CD8-positive, alpha-beta memory T cell (primary cell): ENCODE measurements around the gene CEACAM21. TPM values are rescaled to one million over a fixed set of nuclear protein-coding genes. Genes with fewer than 3 reads are reported as not detected.

Experiments
- CTCF ChIA-PET: fragments of 350-600 bp; sonication (Branson Sonifier 250); formaldehyde crosslinking; loops from one replicate; lab custom pipeline; 2021; ENCODE audit warnings: antibody characterized with exemption; lab: Charles Lee
- POLR2A ChIA-PET: fragments of 350-600 bp; sonication (Branson Sonifier 250); formaldehyde crosslinking; loops from one replicate; lab custom pipeline; 2021; ENCODE audit warnings: antibody characterized with exemption; lab: Charles Lee
- DNase-seq, 5 donors: peaks; one replicate each; pipeline versions ENCODE4 v3.0.0 to v3.0.0-alpha.2; 2020 to 2022; ENCODE audit warnings: mixed read lengths in 1 of 5
- H3K27ac ChIP-seq: one replicate; pipeline ENCODE4 v1.7.0; 2013; ENCODE audit warnings: low read depth, mild to moderate bottlenecking, low read length, moderate library complexity
- H3K27me3 ChIP-seq: 2 replicates; pipeline ENCODE4 v1.7.0; 2013; ENCODE audit warnings: low read length, mild to moderate bottlenecking; ENCODE audit not compliant: insufficient read depth, poor library complexity, severe bottlenecking
- H3K36me3 ChIP-seq: 2 replicates; pipeline ENCODE4 v1.7.0; 2013; ENCODE audit warnings: mild to moderate bottlenecking, low read length, moderate library complexity; ENCODE audit not compliant: insufficient read depth
- H3K4me1 ChIP-seq: 2 replicates; pipeline ENCODE4 v1.7.0; 2013; ENCODE audit warnings: mild to moderate bottlenecking, low read length, moderate library complexity; ENCODE audit not compliant: insufficient read depth
- H3K4me3 ChIP-seq: 2 replicates; pipeline ENCODE4 v1.7.0; 2013; ENCODE audit warnings: mild to moderate bottlenecking, low read length
- H3K9me3 ChIP-seq: 2 replicates; pipeline ENCODE4 v1.7.0; 2013; ENCODE audit warnings: mild to moderate bottlenecking, low read length
- H3K27ac Mint-ChIP-seq, 8 donors: one replicate each; pipeline ENCODE4 v1.8.0; 2020 to 2021; ENCODE audit warnings: mixed read lengths in 8 of 8, mild to moderate bottlenecking in 6 of 8, inconsistent platforms in 3 of 8, moderate library complexity in 3 of 8
- H3K27me3 Mint-ChIP-seq, 2 donors: one replicate each; pipeline ENCODE4 v1.8.0; 2020 to 2021; ENCODE audit warnings: mixed read lengths in 2 of 2, mild to moderate bottlenecking in 1 of 2, moderate library complexity in 1 of 2
- H3K36me3 Mint-ChIP-seq, 3 donors: one replicate each; pipeline ENCODE4 v1.8.0; 2020 to 2021; ENCODE audit warnings: mixed read lengths in 3 of 3, inconsistent platforms in 1 of 3, mild to moderate bottlenecking in 1 of 3
- H3K4me1 Mint-ChIP-seq, 3 donors: one replicate each; pipeline ENCODE4 v1.8.0; 2020 to 2021; ENCODE audit warnings: mixed read lengths in 3 of 3, inconsistent platforms in 1 of 3, mild to moderate bottlenecking in 1 of 3
- H3K4me3 Mint-ChIP-seq, 7 donors: one replicate each; pipeline ENCODE4 v1.8.0; 2020 to 2021; ENCODE audit warnings: mixed read lengths in 7 of 7, mild to moderate bottlenecking in 6 of 7, moderate library complexity in 4 of 7, inconsistent platforms in 2 of 7
- H3K9me3 Mint-ChIP-seq, 5 donors: one replicate each; pipeline ENCODE4 v1.8.0; 2020 to 2022; ENCODE audit warnings: mixed read lengths in 5 of 5, mild to moderate bottlenecking in 3 of 5, moderate library complexity in 2 of 5, inconsistent platforms in 1 of 5
- polyA plus RNA-seq: library from polyadenylated mRNA; unstranded; fragments of 300-500 nt; fragmentation: Illumina TruSeq; gene quantifications from one replicate; pipeline ENCODE4 v1.2.3, GENCODE V29; 2021
- total RNA-seq, 2 experiments: library from RNA; stranded (reverse); gene quantifications; one replicate each; pipeline ENCODE4 v1.2.3, GENCODE V29; 2021

The CEACAM21 gene
- total and polyA plus RNA-seq, 3 experiments from 2014 or later, result 26.8 to 46.6 (median 29.2) TPM

DNA sequence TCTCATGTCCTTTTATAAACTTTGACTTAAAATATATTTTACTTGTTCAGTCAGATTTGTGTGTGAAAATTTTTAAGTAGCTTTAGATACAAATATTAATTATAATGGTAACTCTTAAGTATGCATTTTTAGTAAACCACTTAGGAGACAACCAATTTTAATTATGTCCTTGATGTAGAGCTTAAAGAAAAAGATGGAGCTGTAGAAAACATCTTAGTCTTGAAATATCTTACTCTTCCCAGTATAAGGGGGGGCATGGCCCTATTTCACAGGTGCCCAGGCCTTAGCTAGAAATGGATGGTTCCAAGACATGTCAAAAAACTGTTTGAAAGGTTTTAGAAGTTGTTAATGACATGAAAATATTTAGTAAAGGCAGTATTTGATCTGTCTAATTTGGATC lies 43.4 kb upstream of the CEACAM21 start:
- Histone ChIP-seq H3K27me3 (no peaks in the 10 kb centered on the region), H3K4me3 (no peak overlapping the region), H3K4me1 (peaks cover 51% of the 10 kb centered on the region), H3K9me3 (no peaks in the 10 kb centered on the region), H3K27ac (no peak overlapping the region), H3K36me3 (no peaks in the 10 kb centered on the region)
- POLR2A ChIA-PET, result interaction anchor here (0.6 to 1.1 kb wide), 2 partner anchors 169 to 351 kb away, joined by 3 to 7 read pairs; partner anchors contain the start of gene B9D2
- Mint-ChIP-seq H3K27me3 (peaks cover under 1 to 1% of the 10 kb centered on the region in 2 donors), H3K36me3 (no peaks in the 10 kb centered on the region), H3K4me1 (peaks cover 53 to 64% (median 61%) of the 10 kb centered on the region in 3 donors), H3K9me3 (peaks cover 0 to 2% (median 2%) of the 10 kb centered on the region in 5 donors), H3K27ac (no peak overlapping the region), H3K4me3 (no peak overlapping the region)
- DNase-seq, result no peak
- CTCF ChIA-PET, result interaction anchor here (0.9 to 2.7 kb wide), 9 partner anchors 10 to 82 kb away, joined by 3 to 17 read pairs (median 4); no protein-coding TSS in a partner anchor

GRCh38 chr19:41533671-41534215 lies 42.2 kb upstream of the CEACAM21 start:
- peaks cover 51% of the 10 kb centered on the region for H3K4me1 ChIP-seq
- no peaks in the 10 kb centered on the region for H3K36me3 ChIP-seq
- DNase-seq, result no peak
- ChIA-PET CTCF (interaction anchor here (0.7 to 2.7 kb wide), 5 partner anchors 12 to 85 kb away, joined by 3 to 15 read pairs (median 3); no protein-coding TSS in a partner anchor), POLR2A (no interaction called here)
- Mint-ChIP-seq H3K36me3 (no peaks in the 10 kb centered on the region), H3K27ac (peak overlapping the region in 6 of 8 donors; percentile 15 to 85 (median 76)), H3K27me3 (peaks cover 0 to 1% of the 10 kb centered on the region in 2 donors), H3K4me3 (peak overlapping the region in 1 of 7 donors; percentile 6), H3K4me1 (peaks cover 53 to 64% (median 61%) of the 10 kb centered on the region in 3 donors), H3K9me3 (peaks cover 0 to 2% (median 2%) of the 10 kb centered on the region in 5 donors)
- H3K27ac ChIP-seq, result no peak overlapping the region
- no peaks in the 10 kb centered on the region for H3K9me3 ChIP-seq
- no peaks in the 10 kb centered on the region for H3K27me3 ChIP-seq
- H3K4me3 ChIP-seq, result no peak overlapping the region

DNA sequence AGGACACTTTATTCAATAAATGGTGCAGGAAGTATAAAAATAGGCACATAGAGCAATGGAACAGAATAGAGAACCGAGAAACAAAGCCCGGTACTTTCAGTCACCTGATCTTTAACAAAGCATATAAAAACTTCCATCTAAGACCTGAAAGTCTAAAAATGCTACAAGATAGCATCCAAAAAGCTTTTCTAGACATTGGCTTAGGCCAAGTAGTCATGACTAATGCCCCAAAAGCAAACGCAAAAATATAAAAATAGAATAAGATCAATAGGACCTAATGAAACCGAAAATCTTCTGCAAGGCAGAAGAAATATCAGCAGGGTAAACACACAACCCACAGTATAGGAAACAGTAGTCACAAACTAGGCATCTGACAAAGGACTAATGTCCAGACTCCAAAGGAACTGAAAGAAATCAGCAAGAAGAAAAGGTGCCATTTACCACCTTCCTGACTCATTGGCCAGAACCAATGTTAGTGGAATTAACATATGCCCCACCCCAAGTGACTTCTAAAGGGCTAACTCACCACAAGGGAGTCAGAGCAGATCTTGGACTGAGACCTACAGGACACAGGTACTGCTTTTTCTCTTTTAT lies 40.8 kb upstream of the CEACAM21 start:
- H3K27me3 ChIP-seq, result no peaks in the 10 kb centered on the region
- Mint-ChIP-seq H3K27me3 (peaks cover 0 to 1% of the 10 kb centered on the region in 2 donors), H3K4me1 (peaks cover 42 to 50% (median 47%) of the 10 kb centered on the region in 3 donors), H3K9me3 (peaks cover 0 to 2% (median 2%) of the 10 kb centered on the region in 5 donors), H3K4me3 (peak overlapping the region; percentile 14 to 77 (median 70)), H3K27ac (peak overlapping the region in 6 of 8 donors; percentile 57 to 84 (median 71)), H3K36me3 (no peaks in the 10 kb centered on the region)
- no peaks in the 10 kb centered on the region for H3K9me3 ChIP-seq
- DNase-seq, result no peak
- peaks cover 46% of the 10 kb centered on the region for H3K4me1 ChIP-seq
- no peaks in the 10 kb centered on the region for H3K36me3 ChIP-seq
- peak overlapping the region; percentile 21 for H3K4me3 ChIP-seq
- ChIA-PET POLR2A (no interaction called here), CTCF (interaction anchor here (0.9 to 15.7 kb wide), 3 partner anchors 28 to 85 kb away, joined by 3 to 136 read pairs (median 4); no protein-coding TSS in a partner anchor)
- H3K27ac ChIP-seq, result no peak overlapping the region

GRCh38 chr19:41537789-41538188 lies 38.2 kb upstream of the CEACAM21 start:
- H3K4me3 ChIP-seq, result no peak overlapping the region
- H3K4me3 Mint-ChIP-seq, result no peak overlapping the region
- no peak overlapping the region for H3K27ac Mint-ChIP-seq
- no peak overlapping the region for H3K27ac ChIP-seq
- peaks cover 28 to 38% (median 33%) of the 10 kb centered on the region in 3 donors for H3K4me1 Mint-ChIP-seq
- H3K27me3 Mint-ChIP-seq, result no peaks in the 10 kb centered on the region
- ChIA-PET POLR2A (no interaction called here), CTCF (interaction anchor here (0.8 to 15.7 kb wide), 5 partner anchors 12 to 88 kb away, joined by 3 to 180 read pairs (median 12); no protein-coding TSS in a partner anchor)
- H3K27me3 ChIP-seq, result no peaks in the 10 kb centered on the region
- H3K36me3 Mint-ChIP-seq, result no peaks in the 10 kb centered on the region
- no peak for DNase-seq
- peaks cover 0 to 2% (median 0%) of the 10 kb centered on the region in 5 donors for H3K9me3 Mint-ChIP-seq
- no peaks in the 10 kb centered on the region for H3K36me3 ChIP-seq
- no peaks in the 10 kb centered on the region for H3K9me3 ChIP-seq
- H3K4me1 ChIP-seq, result peaks cover 35% of the 10 kb centered on the region

DNA sequence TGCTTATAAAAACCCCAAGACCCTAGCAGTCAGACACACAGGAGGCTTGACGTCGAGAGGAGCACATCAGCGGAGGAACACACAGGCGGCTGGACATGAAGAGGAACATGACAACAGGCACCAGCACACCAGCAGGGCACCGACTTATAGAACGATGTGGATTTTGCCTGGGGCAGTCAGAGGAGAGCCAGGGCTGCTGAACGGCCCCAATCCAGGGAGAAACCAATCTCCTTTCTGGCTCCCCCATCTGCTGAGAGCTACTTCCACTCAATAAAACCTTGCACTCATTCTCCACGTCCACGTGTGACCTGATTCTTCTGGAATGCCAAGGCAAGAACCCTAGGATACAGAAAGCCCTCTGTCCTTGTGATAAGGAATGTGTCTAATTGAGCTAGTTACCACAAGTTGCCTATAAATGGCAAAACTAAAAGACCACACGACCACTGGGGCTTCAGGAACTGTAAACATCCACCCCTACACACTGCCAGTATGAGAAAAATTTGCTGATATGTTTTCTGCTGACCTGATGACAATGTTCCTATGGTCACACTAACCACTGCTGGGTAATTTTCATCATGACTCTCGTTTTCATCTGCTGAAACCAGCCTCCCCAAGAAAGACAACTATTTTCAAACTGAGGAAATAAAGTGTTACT lies 35.8 kb upstream of the CEACAM21 start:
- Mint-ChIP-seq H3K27me3 (no peaks in the 10 kb centered on the region), H3K36me3 (no peaks in the 10 kb centered on the region), H3K27ac (no peak overlapping the region), H3K9me3 (no peaks in the 10 kb centered on the region), H3K4me1 (peaks cover 24 to 37% (median 35%) of the 10 kb centered on the region in 3 donors), H3K4me3 (no peak overlapping the region)
- H3K27ac ChIP-seq, result no peak overlapping the region
- no peaks in the 10 kb centered on the region for H3K9me3 ChIP-seq
- H3K36me3 ChIP-seq, result no peaks in the 10 kb centered on the region
- no peak overlapping the region for H3K4me3 ChIP-seq
- POLR2A ChIA-PET, result no interaction called here
- CTCF ChIA-PET, result interaction anchor here (0.9 to 15.7 kb wide), 3 partner anchors 19 to 92 kb away, joined by 5 to 180 read pairs (median 136); no protein-coding TSS in a partner anchor
- H3K27me3 ChIP-seq, result no peaks in the 10 kb centered on the region
- H3K4me1 ChIP-seq, result peaks cover 31% of the 10 kb centered on the region
- no peak for DNase-seq

DNA sequence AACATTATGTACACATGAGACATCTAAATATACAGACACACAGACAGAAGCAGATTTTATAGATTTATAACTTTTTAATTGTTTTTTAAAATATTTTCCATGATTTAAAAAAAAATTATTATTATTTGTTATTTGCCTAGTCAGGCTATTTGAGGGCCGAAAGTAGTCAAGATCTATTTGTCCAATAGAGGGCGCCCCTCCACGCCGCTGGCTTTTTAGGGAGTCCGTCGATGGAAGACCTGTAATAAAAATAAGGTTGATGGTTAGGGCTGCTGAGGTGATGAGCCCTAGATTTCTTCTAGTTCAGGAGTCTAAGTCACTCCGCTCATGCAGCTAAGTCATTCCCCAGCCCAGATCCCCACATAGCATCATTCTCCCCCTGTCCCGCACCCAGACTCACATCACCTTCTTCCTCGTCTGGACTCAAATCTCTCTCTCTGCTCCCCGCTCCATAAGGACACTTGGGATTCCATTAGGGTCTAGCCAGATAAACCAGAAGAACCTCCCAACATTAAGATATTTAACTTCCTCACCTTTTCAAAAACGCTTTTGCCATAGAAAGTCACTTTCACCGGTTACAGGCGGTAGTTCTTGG lies 33.9 kb upstream of the CEACAM21 start:
- H3K4me1 ChIP-seq, result peaks cover 46% of the 10 kb centered on the region
- H3K27me3 Mint-ChIP-seq, result no peaks in the 10 kb centered on the region
- CTCF ChIA-PET, result interaction anchor here (1.0 to 15.7 kb wide), 10 partner anchors 10 to 93 kb away, joined by 3 to 180 read pairs (median 4); partner anchors contain the start of gene CEACAM21
- H3K9me3 Mint-ChIP-seq, result no peaks in the 10 kb centered on the region
- H3K4me1 Mint-ChIP-seq, result peaks cover 42 to 51% (median 49%) of the 10 kb centered on the region in 3 donors
- peak overlapping the region; percentile 9 to 94 (median 37) for H3K27ac Mint-ChIP-seq
- H3K4me3 ChIP-seq, result no peak overlapping the region
- H3K27ac ChIP-seq, result no peak overlapping the region
- no peaks in the 10 kb centered on the region for H3K36me3 Mint-ChIP-seq
- no peaks in the 10 kb centered on the region for H3K36me3 ChIP-seq
- no peaks in the 10 kb centered on the region for H3K9me3 ChIP-seq
- no peaks in the 10 kb centered on the region for H3K27me3 ChIP-seq
- H3K4me3 Mint-ChIP-seq, result peak overlapping the region in 6 of 7 donors; percentile 15 to 57 (median 53)
- POLR2A ChIA-PET, result interaction anchor here (0.9 to 1.0 kb wide), 3 partner anchors 13 to 24 kb away, joined by 4 to 13 read pairs (median 5); no protein-coding TSS in a partner anchor
- DNase-seq, result peak; percentile 61 to 86 (median 69)

- POLR2A ChIA-PET, result interaction anchor here (0.7 to 1.0 kb wide), 3 partner anchors 12 to 48 kb away, joined by 4 to 13 read pairs (median 5); no protein-coding TSS in a partner anchor
- CTCF ChIA-PET, result interaction anchor here (1.0 to 15.7 kb wide), 9 partner anchors 10 to 94 kb away, joined by 3 to 180 read pairs (median 5); partner anchors contain the start of gene CEACAM21
- Histone ChIP-seq H3K9me3 (no peaks in the 10 kb centered on the region), H3K27ac (no peak overlapping the region), H3K4me3 (no peak overlapping the region), H3K27me3 (no peaks in the 10 kb centered on the region), H3K4me1 (peaks cover 51% of the 10 kb centered on the region), H3K36me3 (no peaks in the 10 kb centered on the region)
- H3K27me3 Mint-ChIP-seq, result no peaks in the 10 kb centered on the region
- peak overlapping the region in 4 of 8 donors; percentile 24 to 94 (median 52) for H3K27ac Mint-ChIP-seq
- no peak overlapping the region for H3K4me3 Mint-ChIP-seq
- DNase-seq, result no peak
- H3K4me1 Mint-ChIP-seq, result peaks cover 47 to 57% (median 54%) of the 10 kb centered on the region in 3 donors
- no peaks in the 10 kb centered on the region for H3K36me3 Mint-ChIP-seq
- no peaks in the 10 kb centered on the region for H3K9me3 Mint-ChIP-seq
Measured at GRCh38 chr19:41542622-41543021, 33.3 kb upstream of the CEACAM21 start.
